CD4-positive, alpha-beta memory T cell (primary cell): ENCODE measurements around the gene RYR1. TPM values are rescaled to one million over a fixed set of nuclear protein-coding genes. Genes with fewer than 3 reads are reported as not detected.
A peak's percentile ranks its signal among the peaks of the same experiment; 100 is the strongest.

Experiments used
- CTCF ChIA-PET: fragments of 350-600 bp; sonication (Branson Sonifier 250); formaldehyde crosslinking; loops from one replicate; lab custom pipeline; 2021; ENCODE audit warnings: inconsistent platforms; ENCODE audit not compliant: partially characterized antibody; lab: Charles Lee
- POLR2A ChIA-PET: fragments of 350-600 bp; sonication (Branson Sonifier 250); formaldehyde crosslinking; loops from one replicate; lab custom pipeline; 2021; ENCODE audit not compliant: partially characterized antibody; lab: Charles Lee
- DNase-seq, 5 donors: peaks; one replicate each; pipeline versions ENCODE4 v3.0.0 to v3.0.0-alpha.2; 2020 to 2022; ENCODE audit warnings: mixed read lengths in 1 of 5
- H3K27ac ChIP-seq: one replicate; pipeline ENCODE4 v1.7.0; 2013; ENCODE audit warnings: low read depth, low read length
- H3K27me3 ChIP-seq: 2 replicates; pipeline ENCODE4 v1.7.0; 2013; ENCODE audit warnings: mild to moderate bottlenecking, low read length, moderate library complexity; ENCODE audit not compliant: insufficient read depth
- H3K36me3 ChIP-seq: 2 replicates; pipeline ENCODE4 v1.7.0; 2013; ENCODE audit warnings: mild to moderate bottlenecking, low read length, moderate library complexity; ENCODE audit not compliant: insufficient read depth
- H3K4me1 ChIP-seq: 2 replicates; pipeline ENCODE4 v1.7.0; 2013; ENCODE audit warnings: mild to moderate bottlenecking, low read length, moderate library complexity; ENCODE audit not compliant: insufficient read depth
- H3K4me3 ChIP-seq, 2 donors: one replicate each; pipeline ENCODE4 v1.7.0; 2013; ENCODE audit warnings: low read length in 2 of 2, mild to moderate bottlenecking in 1 of 2
- H3K9me3 ChIP-seq, 2 donors: one replicate each; pipeline ENCODE4 v1.7.0; 2013; ENCODE audit warnings: low read length in 2 of 2, control low read depth in 1 of 2; ENCODE audit not compliant: control insufficient read depth in 1 of 2
- H3K27ac Mint-ChIP-seq, 7 donors: one replicate each; pipeline ENCODE4 v1.8.0; 2020 to 2021; ENCODE audit warnings: mixed read lengths in 7 of 7, mild to moderate bottlenecking in 6 of 7, inconsistent platforms in 3 of 7, moderate library complexity in 3 of 7
- H3K27me3 Mint-ChIP-seq, 2 donors: one replicate each; pipeline ENCODE4 v1.8.0; 2020 to 2021; ENCODE audit warnings: mixed read lengths in 2 of 2
- H3K36me3 Mint-ChIP-seq, 2 donors: one replicate each; pipeline ENCODE4 v1.8.0; 2020 to 2021; ENCODE audit warnings: mixed read lengths in 2 of 2, inconsistent platforms in 1 of 2, mild to moderate bottlenecking in 1 of 2
- H3K4me1 Mint-ChIP-seq, 4 donors: one replicate each; pipeline ENCODE4 v1.8.0; 2020 to 2021; ENCODE audit warnings: mixed read lengths in 4 of 4, mild to moderate bottlenecking in 1 of 4
- H3K4me3 Mint-ChIP-seq, 8 donors: one replicate each; pipeline ENCODE4 v1.8.0; 2020 to 2021; ENCODE audit warnings: mixed read lengths in 8 of 8, mild to moderate bottlenecking in 7 of 8, moderate library complexity in 6 of 8, inconsistent platforms in 3 of 8
- H3K9me3 Mint-ChIP-seq, 8 donors: one replicate each; pipeline ENCODE4 v1.8.0; 2020 to 2021; ENCODE audit warnings: mixed read lengths in 8 of 8, mild to moderate bottlenecking in 5 of 8, inconsistent platforms in 3 of 8, moderate library complexity in 1 of 8
- intact Hi-C: fragments of 100-400 bp; cut with micrococcal nuclease; formaldehyde crosslinking; loops from one replicate; pipeline ENCODE4 v1.15.1; 2023
- polyA plus RNA-seq, 2 donors: library from polyadenylated mRNA; unstranded; fragments of 300-500 nt; fragmentation: Illumina TruSeq; gene quantifications; one replicate each; pipeline ENCODE4 v1.2.3, GENCODE V29; 2021
- total RNA-seq, 2 experiments: library from RNA; stranded (reverse); gene quantifications; one replicate each; pipeline ENCODE4 v1.2.3, GENCODE V29; 2021

Gene RYR1
- total and polyA plus RNA-seq, 4 experiments from 2014 or later = 0.02 to 6.2 (median 2.7) TPM

- H3K4me3 ChIP-seq = no peak overlapping the region
- H3K9me3 Mint-ChIP-seq = no peaks in the 10 kb centered on the region
- H3K9me3 ChIP-seq = no peaks in the 10 kb centered on the region
- intact Hi-C loops = no loop called here
- peaks cover 47% of the 10 kb centered on the region for H3K4me1 ChIP-seq
- H3K36me3 Mint-ChIP-seq = peaks cover 0 to 4% of the 10 kb centered on the region in 2 donors
- DNase-seq = no peak
- H3K27me3 Mint-ChIP-seq = peaks cover 0 to 7% of the 10 kb centered on the region in 2 donors
- peak overlapping the region in 1 of 8 donors; percentile 48 for H3K4me3 Mint-ChIP-seq
- peaks cover 19 to 55% (median 36%) of the 10 kb centered on the region in 4 donors for H3K4me1 Mint-ChIP-seq
- POLR2A ChIA-PET = interaction anchor here (1.0 kb wide), 1 partner anchor 11 kb away, joined by 3 read pairs; the partner anchor contains the start of gene FAM98C
- H3K36me3 ChIP-seq = no peaks in the 10 kb centered on the region
- CTCF ChIA-PET = interaction anchor here (2.0 kb wide), 1 partner anchor 11 kb away, joined by 5 read pairs; the partner anchor contains the start of gene FAM98C
- peak overlapping the region in 2 of 7 donors; percentile 7 to 55 for H3K27ac Mint-ChIP-seq
- H3K27me3 ChIP-seq = no peaks in the 10 kb centered on the region
- H3K27ac ChIP-seq = no peak overlapping the region
These were observed 41.5 kb upstream of the RYR1 start for GRCh38 chr19:38391911-38392464.

- Histone ChIP-seq H3K4me1 (peaks cover 39% of the 10 kb centered on the region), H3K9me3 (no peaks in the 10 kb centered on the region), H3K27ac (no peak overlapping the region), H3K36me3 (no peaks in the 10 kb centered on the region), H3K4me3 (no peak overlapping the region), H3K27me3 (no peaks in the 10 kb centered on the region)
- Mint-ChIP-seq H3K4me1 (peaks cover 14 to 52% (median 32%) of the 10 kb centered on the region in 4 donors), H3K27ac (peak overlapping the region in 2 of 7 donors; percentile 17 to 43), H3K27me3 (peaks cover 0 to 4% of the 10 kb centered on the region in 2 donors), H3K36me3 (peaks cover 0 to 4% of the 10 kb centered on the region in 2 donors), H3K9me3 (no peaks in the 10 kb centered on the region), H3K4me3 (peak overlapping the region in 1 of 8 donors; percentile 2)
- DNase-seq = no peak
- intact Hi-C loops = no loop called here
- CTCF ChIA-PET = interaction anchor here (2.0 kb wide), 1 partner anchor 10 kb away, joined by 5 read pairs; the partner anchor contains the start of gene FAM98C
- POLR2A ChIA-PET = interaction anchor here (1.0 to 3.2 kb wide), 2 partner anchors 10 to 11 kb away, joined by 3 to 39 read pairs; partner anchors contain the start of gene FAM98C
These were observed 40.7 kb upstream of the RYR1 start for GRCh38 chr19:38392707-38393308.

- Histone ChIP-seq H3K4me1 (peaks cover 24% of the 10 kb centered on the region), H3K27me3 (no peaks in the 10 kb centered on the region), H3K4me3 (peak overlapping the region; percentile 29 to 51), H3K27ac (no peak overlapping the region), H3K36me3 (no peaks in the 10 kb centered on the region), H3K9me3 (no peaks in the 10 kb centered on the region)
- Mint-ChIP-seq H3K27me3 (no peaks in the 10 kb centered on the region), H3K36me3 (no peaks in the 10 kb centered on the region), H3K4me3 (peak overlapping the region; percentile 73 to 85 (median 80)), H3K27ac (peak overlapping the region in 6 of 7 donors; percentile 32 to 89 (median 72)), H3K4me1 (peaks cover 8 to 42% (median 23%) of the 10 kb centered on the region in 4 donors), H3K9me3 (no peaks in the 10 kb centered on the region)
- ChIA-PET POLR2A (interaction anchor here (0.6 to 3.2 kb wide), 12 partner anchors 9 to 1013 kb away, joined by 3 to 39 read pairs (median 4); partner anchors contain the start of genes CATSPERG, FAM98C, MRPS12 and PSMD8), CTCF (interaction anchor here (1.9 to 2.2 kb wide), 2 partner anchors 9 to 20 kb away, joined by 4 to 14 read pairs; partner anchors contain the start of genes FAM98C and PSMD8)
- DNase-seq = peak; percentile 53 to 78 (median 58)
- intact Hi-C loops = no loop called here
These were observed 39.0 kb upstream of the RYR1 start for GRCh38 chr19:38394488-38394887.

- peak overlapping the region; percentile 32 to 89 (median 81) for H3K27ac Mint-ChIP-seq
- no peaks in the 10 kb centered on the region for H3K36me3 Mint-ChIP-seq
- intact Hi-C loops = no loop called here
- H3K9me3 Mint-ChIP-seq = no peaks in the 10 kb centered on the region
- H3K4me3 ChIP-seq = peak overlapping the region; percentile 29 to 51
- H3K4me3 Mint-ChIP-seq = peak overlapping the region; percentile 70 to 85 (median 80)
- no peaks in the 10 kb centered on the region for H3K36me3 ChIP-seq
- no peaks in the 10 kb centered on the region for H3K27me3 Mint-ChIP-seq
- no peaks in the 10 kb centered on the region for H3K27me3 ChIP-seq
- H3K4me1 Mint-ChIP-seq = peaks cover 7 to 36% (median 21%) of the 10 kb centered on the region in 4 donors
- peak in 4 of 5 donors; percentile 48 to 63 (median 58) for DNase-seq
- peak overlapping the region; percentile 3 for H3K27ac ChIP-seq
- CTCF ChIA-PET = interaction anchor here (1.9 to 2.2 kb wide), 2 partner anchors 8 to 21 kb away, joined by 4 to 14 read pairs; partner anchors contain the start of genes FAM98C and PSMD8
- peaks cover 24% of the 10 kb centered on the region for H3K4me1 ChIP-seq
- POLR2A ChIA-PET = interaction anchor here (1.0 to 3.2 kb wide), 16 partner anchors 8 to 939 kb away, joined by 3 to 39 read pairs (median 5); partner anchors contain the start of genes ACTN4, EIF3K, FAM98C and GGN
- no peaks in the 10 kb centered on the region for H3K9me3 ChIP-seq
These were observed 37.9 kb upstream of the RYR1 start for GRCh38 chr19:38395381-38396114.

- peaks cover 27% of the 10 kb centered on the region for H3K4me1 ChIP-seq
- ChIA-PET POLR2A (no interaction called here), CTCF (no interaction called here)
- no peak overlapping the region for H3K27ac ChIP-seq
- peaks cover 12 to 37% (median 22%) of the 10 kb centered on the region in 4 donors for H3K4me1 Mint-ChIP-seq
- H3K36me3 ChIP-seq = no peaks in the 10 kb centered on the region
- no peak overlapping the region for H3K4me3 Mint-ChIP-seq
- no peak for DNase-seq
- H3K27me3 ChIP-seq = no peaks in the 10 kb centered on the region
- intact Hi-C loops = no loop called here
- H3K36me3 Mint-ChIP-seq = peaks cover 0 to 4% of the 10 kb centered on the region in 2 donors
- no peaks in the 10 kb centered on the region for H3K9me3 ChIP-seq
- no peak overlapping the region for H3K4me3 ChIP-seq
- no peaks in the 10 kb centered on the region for H3K9me3 Mint-ChIP-seq
- no peak overlapping the region for H3K27ac Mint-ChIP-seq
- H3K27me3 Mint-ChIP-seq = no peaks in the 10 kb centered on the region
These were observed 34.4 kb upstream of the RYR1 start for GRCh38 chr19:38399081-38399480.

- Histone ChIP-seq H3K9me3 (no peaks in the 10 kb centered on the region), H3K27ac (no peak overlapping the region), H3K36me3 (no peaks in the 10 kb centered on the region), H3K4me1 (peaks cover 27% of the 10 kb centered on the region), H3K4me3 (no peak overlapping the region), H3K27me3 (no peaks in the 10 kb centered on the region)
- DNase-seq = no peak
- intact Hi-C loops = no loop called here
- Mint-ChIP-seq H3K36me3 (peaks cover 0 to 4% of the 10 kb centered on the region in 2 donors), H3K4me3 (no peak overlapping the region), H3K27ac (peak overlapping the region in 1 of 7 donors; percentile 58), H3K9me3 (no peaks in the 10 kb centered on the region), H3K4me1 (peaks cover 13 to 36% (median 22%) of the 10 kb centered on the region in 4 donors), H3K27me3 (no peaks in the 10 kb centered on the region)
- CTCF ChIA-PET = interaction anchor here (1.5 kb wide), 1 partner anchor 531 kb away, joined by 8 read pairs; the partner anchor contains the start of genes MRPS12 and SARS2
- POLR2A ChIA-PET = interaction anchor here (0.6 to 1.3 kb wide), 2 partner anchors 12 to 370 kb away, joined by 3 to 5 read pairs; partner anchors contain the start of gene GGN
These were observed 34.0 kb upstream of the RYR1 start for GRCh38 chr19:38399537-38399936.
